Lower leg skin (tissue), 4 donors: ENCODE measurements around the gene ASB10. TPM values are rescaled to one million over a fixed set of nuclear protein-coding genes. Genes with fewer than 3 reads are reported as not detected.

Experiments used
- DNase-seq, 2 donors: peaks; one replicate each; pipeline ENCODE4 v3.0.0-alpha.2; 2019; ENCODE audit warnings: low spot score in 2 of 2
- H3K4me3 ChIP-seq: fragments of 200-600 bp; sonication (generic); 2 replicates; pipeline ENCODE4 v1.5.1; 2017; ENCODE audit warnings: mild to moderate bottlenecking, low read depth; ENCODE audit not compliant: poor library complexity, severe bottlenecking
- CTCF ChIP-seq, 3 donors: fragments of 450-650 bp; IDR thresholded peaks; one replicate each; pipeline ENCODE4 v1.5.1; 2016; ENCODE audit warnings: antibody characterized with exemption in 3 of 3, mild to moderate bottlenecking in 3 of 3, moderate library complexity in 2 of 3
- POLR2A ChIP-seq, 2 donors: fragments of 450-650 bp; IDR thresholded peaks; one replicate each; pipeline ENCODE4 v1.6.1; 2016 to 2017; ENCODE audit warnings: antibody characterized with exemption in 2 of 2, mild to moderate bottlenecking in 1 of 2, moderate library complexity in 1 of 2
- WGBS, 2 donors: methylation state at CpG; one replicate each; pipeline ENCODE4 v1.1.5; 2018; 5-methylcytosine and 5-hydroxymethylcytosine counted together
- intact Hi-C: fragments of 100-400 bp; cut with DNase I; formaldehyde crosslinking; loops from one replicate; pipeline ENCODE4 v1.15.0; 2023; ENCODE audit warnings: low total_unique reads
- total RNA-seq, 4 donors: library from RNA; depleted of rRNA; stranded (reverse); fragments of >200 nt; gene quantifications; one replicate each; pipeline ENCODE4 v1.1.0, GENCODE V29; 2016

The ASB10 gene
- total RNA-seq, 4 donors from 2014 or later: not detected

GRCh38 chr7:151178831-151179230 is 8.2 kb downstream of the ASB10 start:
- intact Hi-C loops: no loop called here
- WGBS, 2 donors: 62 to 90% methylated on average over 2 of the region's 2 CpGs
- TF ChIP-seq CTCF (IDR thresholded peaks at IDR 0.05): no peak
- no peak for TF ChIP-seq POLR2A (IDR thresholded peaks at IDR 0.05)

GRCh38 chr7:151178236-151178635 is 8.8 kb downstream of the ASB10 start:
- TF ChIP-seq POLR2A (IDR thresholded peaks at IDR 0.05) (no peak), CTCF (IDR thresholded peaks at IDR 0.05) (no peak)
- WGBS, 2 donors: 93 to 94% methylated on average over 9 of the region's 9 CpGs
- peak in 1 of 2 donors; percentile 72 for DNase-seq
- intact Hi-C loops: no loop called here
- no peak overlapping the region for H3K4me3 ChIP-seq

More at GRCh38 chr7:151178831-151179230, 8.2 kb downstream of the ASB10 start:
- no peak overlapping the region for H3K4me3 ChIP-seq
- peak in 1 of 2 donors; percentile 42 for DNase-seq

GRCh38 chr7:151177310-151177709 is 9.7 kb downstream of the ASB10 start:
- WGBS, 2 donors: 93 to 94% methylated on average over 1 of the region's 1 CpG
- H3K4me3 ChIP-seq: no peak overlapping the region
- intact Hi-C loops: no loop called here
- DNase-seq: peak in 1 of 2 donors; percentile 52
- TF ChIP-seq CTCF (IDR thresholded peaks at IDR 0.05): no peak
- TF ChIP-seq POLR2A (IDR thresholded peaks at IDR 0.05): no peak

GRCh38 chr7:151176401-151176800 is 10.6 kb downstream of the ASB10 start:
- intact Hi-C loops: no loop called here
- DNase-seq: peak in 1 of 2 donors; percentile 71
- no peak overlapping the region for H3K4me3 ChIP-seq
- TF ChIP-seq CTCF (IDR thresholded peaks at IDR 0.05): no peak
- TF ChIP-seq POLR2A (IDR thresholded peaks at IDR 0.05): no peak
- WGBS, 2 donors: 92 to 98% methylated on average over 9 of the region's 9 CpGs

GRCh38 chr7:151175793-151176311 is 11.2 kb downstream of the ASB10 start:
- peak in 1 of 2 donors; percentile 69 for DNase-seq
- intact Hi-C loops: no loop called here
- no peak for TF ChIP-seq POLR2A (IDR thresholded peaks at IDR 0.05)
- TF ChIP-seq CTCF (IDR thresholded peaks at IDR 0.05): no peak
- 64 to 80% methylated on average over 23 of the region's 23 CpGs for WGBS, 2 donors
- no peak overlapping the region for H3K4me3 ChIP-seq
